Activated T-helper 1 cell treated with anti-CD3 and anti-CD28 coated beads, Interleukin-12 subunit alpha, Interleukin-12 subunit beta, Interleukin-2, Interleukin-4 antibody, amounts not matched to agents 30 ng/mL and 10 ng/mL and 1 ng/mL, durations not matched to agents 14 hours and 24 hours and 36 hours (primary cell): Measurements from ENCODE around the gene USHBP1. TPM values are rescaled to one million over a fixed set of nuclear protein-coding genes. Genes with fewer than 3 reads are reported as not detected.
"Not testable (repeated sequence)": the region's sequence is repeated elsewhere in the genome, so short reads cannot be mapped to it uniquely, and the experiment has no call there.

Source experiments
- DNase-seq: peaks from one replicate; pipeline ENCODE4 v3.0.0; 2021; ENCODE audit warnings: low spot score
- H3K27ac Mint-ChIP-seq: one replicate; pipeline ENCODE4 v1.8.0; 2021; ENCODE audit warnings: mild to moderate bottlenecking, mixed read lengths
- H3K27me3 Mint-ChIP-seq: one replicate; pipeline ENCODE4 v1.8.0; 2022; ENCODE audit warnings: mild to moderate bottlenecking, moderate library complexity, mixed read lengths; ENCODE audit not compliant: insufficient read depth
- H3K36me3 Mint-ChIP-seq: one replicate; pipeline ENCODE4 v1.8.0; 2021; ENCODE audit warnings: low read depth, mixed read lengths
- H3K4me1 Mint-ChIP-seq: one replicate; pipeline ENCODE4 v1.8.0; 2021; ENCODE audit warnings: low read depth, mixed read lengths
- H3K4me3 Mint-ChIP-seq: one replicate; pipeline ENCODE4 v1.8.0; 2021; ENCODE audit warnings: mild to moderate bottlenecking, moderate library complexity, mixed read lengths
- H3K9me3 Mint-ChIP-seq: one replicate; pipeline ENCODE4 v1.8.0; 2021; ENCODE audit warnings: mixed read lengths
- intact Hi-C: fragments of 100-400 bp; cut with micrococcal nuclease; formaldehyde crosslinking; loops from one replicate; pipeline ENCODE4 v1.15.1; 2024
- total RNA-seq: library from RNA; stranded (reverse); gene quantifications from 2 replicates; pipeline ENCODE4 v1.2.3, GENCODE V29; 2022

The USHBP1 gene
- total RNA-seq, 1 donor from 2014 or later = 0.26 TPM

DNA sequence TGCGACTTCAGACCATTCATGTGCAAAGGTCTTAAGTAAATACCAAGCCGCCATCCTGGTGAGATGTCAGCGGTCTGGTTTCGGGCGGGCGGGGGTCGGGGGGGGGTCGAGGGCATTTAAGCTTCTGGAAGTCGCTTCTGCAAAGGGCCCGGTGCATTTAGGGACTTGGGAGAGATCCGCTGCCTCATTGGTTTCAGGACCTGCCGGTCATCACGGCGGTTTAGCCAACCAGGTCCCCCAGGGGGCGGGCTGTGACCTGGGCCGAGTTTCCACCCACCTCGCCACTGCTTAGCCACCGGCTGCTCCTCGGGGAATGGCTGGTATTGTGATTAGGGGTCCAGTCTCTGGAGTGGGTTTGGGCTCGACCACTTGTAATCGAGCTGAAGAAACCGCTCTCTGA lies 24.9 kb upstream of the USHBP1 start:
- DNase-seq = peak; percentile 22
- Mint-ChIP-seq H3K9me3 (no peaks in the 10 kb centered on the region), H3K27me3 (no peaks in the 10 kb centered on the region), H3K4me1 (no peaks in the 10 kb centered on the region), H3K4me3 (no peak overlapping the region), H3K27ac (no peak overlapping the region), H3K36me3 (no peaks in the 10 kb centered on the region)
- intact Hi-C loops = no loop called here

DNA sequence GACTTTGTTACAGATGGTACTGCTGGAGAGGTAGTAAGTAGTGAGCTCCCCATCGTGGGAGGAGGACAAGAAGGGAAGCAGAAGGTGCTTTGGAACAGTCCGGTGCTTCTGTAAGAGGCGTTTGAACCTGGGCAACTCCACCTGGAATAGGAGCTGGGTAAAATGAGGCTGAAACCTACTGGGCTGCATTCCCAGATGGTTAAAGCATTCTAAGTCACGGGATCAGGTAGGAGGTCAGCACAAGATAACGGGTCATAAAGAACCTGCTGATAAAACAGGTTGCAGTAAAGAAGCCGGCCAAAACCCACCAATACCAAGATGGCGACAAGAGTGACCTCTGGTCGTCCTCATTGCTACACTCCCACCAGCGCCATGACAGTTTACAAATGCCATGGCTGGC lies 22.2 kb upstream of the USHBP1 start:
- Mint-ChIP-seq H3K27ac (no peak overlapping the region), H3K27me3 (no peaks in the 10 kb centered on the region), H3K36me3 (no peaks in the 10 kb centered on the region), H3K4me1 (peaks cover 4% of the 10 kb centered on the region), H3K9me3 (no peaks in the 10 kb centered on the region), H3K4me3 (no peak overlapping the region)
- intact Hi-C loops = no loop called here
- no peak for DNase-seq

DNA sequence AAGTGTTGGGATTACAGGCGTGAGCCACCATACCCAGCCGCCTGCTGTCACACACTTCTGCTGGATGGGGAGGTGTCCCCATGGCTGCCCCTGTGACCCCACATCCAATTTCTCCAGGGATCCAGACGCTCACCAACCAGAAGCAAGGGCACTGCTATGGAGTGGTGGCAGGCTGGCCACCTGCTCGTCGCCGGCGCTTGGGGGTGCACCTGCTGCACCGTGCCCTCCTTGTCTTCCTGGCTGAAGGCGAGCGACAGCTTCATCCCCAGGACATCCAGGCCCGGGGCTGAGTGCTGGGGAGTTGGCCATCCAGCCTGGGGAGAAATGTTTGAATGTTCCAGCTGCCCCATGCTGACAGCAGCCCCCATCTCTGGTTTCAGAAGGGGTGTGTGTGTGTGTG lies 21.7 kb upstream of the USHBP1 start:
- no peaks in the 10 kb centered on the region for H3K36me3 Mint-ChIP-seq
- H3K4me1 Mint-ChIP-seq = peaks cover 4% of the 10 kb centered on the region
- DNase-seq = no peak
- H3K4me3 Mint-ChIP-seq = no peak overlapping the region
- intact Hi-C loops = no loop called here
- H3K27me3 Mint-ChIP-seq = no peaks in the 10 kb centered on the region
- H3K27ac Mint-ChIP-seq = no peak overlapping the region
- no peaks in the 10 kb centered on the region for H3K9me3 Mint-ChIP-seq

DNA sequence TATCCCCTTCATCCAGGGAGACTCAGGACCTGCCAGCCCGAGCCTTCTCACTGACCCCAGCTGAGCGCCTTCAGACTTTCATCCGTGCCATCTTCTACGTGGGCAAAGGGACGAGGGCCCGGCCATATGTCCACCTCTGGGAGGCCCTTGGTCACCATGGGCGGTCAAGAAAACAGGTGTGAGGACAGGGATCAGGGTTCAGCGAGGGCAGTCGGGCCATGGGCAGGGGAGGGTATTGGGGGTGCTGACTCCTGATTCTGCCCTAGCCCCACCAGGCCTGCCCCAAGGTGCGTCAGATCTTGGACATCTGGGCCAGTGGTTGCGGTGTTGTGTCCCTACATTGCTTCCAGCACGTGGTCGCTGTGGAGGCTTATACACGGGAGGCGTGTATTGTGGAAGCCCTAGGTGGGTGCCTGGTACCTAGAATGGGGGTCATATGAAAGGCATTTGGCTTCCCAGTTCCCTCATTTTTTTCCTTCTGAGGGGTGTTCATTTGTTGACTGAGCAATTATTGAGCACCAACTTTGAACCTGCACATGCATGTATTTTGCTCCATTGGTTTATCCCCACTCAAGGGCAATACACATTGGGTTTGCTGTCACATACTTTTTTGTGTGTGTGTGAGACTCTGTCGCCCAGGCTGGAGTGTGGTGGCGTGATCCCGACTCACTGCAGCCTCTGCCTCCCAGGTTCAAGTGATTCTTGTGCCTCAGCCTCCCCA lies 21.0 kb upstream of the USHBP1 start:
- no peaks in the 10 kb centered on the region for H3K9me3 Mint-ChIP-seq
- no peak for DNase-seq
- no peak overlapping the region for H3K27ac Mint-ChIP-seq
- peaks cover 4% of the 10 kb centered on the region for H3K4me1 Mint-ChIP-seq
- intact Hi-C loops = no loop called here
- no peak overlapping the region for H3K4me3 Mint-ChIP-seq
- H3K27me3 Mint-ChIP-seq = no peaks in the 10 kb centered on the region
- H3K36me3 Mint-ChIP-seq = no peaks in the 10 kb centered on the region

DNA sequence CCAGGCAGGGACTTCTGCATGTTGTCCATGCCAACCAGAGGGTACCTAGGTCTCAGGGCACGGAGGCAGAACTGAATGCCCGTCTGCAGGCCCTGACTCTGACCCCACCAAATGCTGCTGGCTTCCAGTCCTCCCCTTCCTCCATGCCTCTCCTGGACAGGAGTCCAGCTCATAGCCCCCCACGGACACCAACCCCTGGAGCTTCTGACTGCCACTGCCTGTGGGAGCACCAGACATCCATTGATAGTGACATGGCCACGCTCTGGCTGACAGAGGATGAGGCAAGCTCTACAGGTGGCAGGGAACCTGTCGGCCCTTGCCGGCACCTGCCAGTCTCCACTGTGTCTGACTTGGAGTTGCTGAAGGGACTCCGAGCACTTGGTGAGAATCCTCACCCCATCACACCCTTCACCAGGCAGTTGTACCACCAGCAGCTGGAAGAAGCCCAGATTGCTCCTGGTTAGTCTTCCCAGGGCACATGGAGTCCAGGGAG lies 19.0 kb upstream of the USHBP1 start:
- Mint-ChIP-seq H3K4me1 (peaks cover 4% of the 10 kb centered on the region), H3K27ac (peak overlapping the region; percentile 34), H3K36me3 (peaks cover 3% of the 10 kb centered on the region), H3K4me3 (no peak overlapping the region), H3K9me3 (no peaks in the 10 kb centered on the region), H3K27me3 (no peaks in the 10 kb centered on the region)
- DNase-seq = no peak
- intact Hi-C loops = loop anchor here (5.0 kb wide), 1 partner anchor 56 kb away; the partner anchor contains the start of gene OCEL1

DNA sequence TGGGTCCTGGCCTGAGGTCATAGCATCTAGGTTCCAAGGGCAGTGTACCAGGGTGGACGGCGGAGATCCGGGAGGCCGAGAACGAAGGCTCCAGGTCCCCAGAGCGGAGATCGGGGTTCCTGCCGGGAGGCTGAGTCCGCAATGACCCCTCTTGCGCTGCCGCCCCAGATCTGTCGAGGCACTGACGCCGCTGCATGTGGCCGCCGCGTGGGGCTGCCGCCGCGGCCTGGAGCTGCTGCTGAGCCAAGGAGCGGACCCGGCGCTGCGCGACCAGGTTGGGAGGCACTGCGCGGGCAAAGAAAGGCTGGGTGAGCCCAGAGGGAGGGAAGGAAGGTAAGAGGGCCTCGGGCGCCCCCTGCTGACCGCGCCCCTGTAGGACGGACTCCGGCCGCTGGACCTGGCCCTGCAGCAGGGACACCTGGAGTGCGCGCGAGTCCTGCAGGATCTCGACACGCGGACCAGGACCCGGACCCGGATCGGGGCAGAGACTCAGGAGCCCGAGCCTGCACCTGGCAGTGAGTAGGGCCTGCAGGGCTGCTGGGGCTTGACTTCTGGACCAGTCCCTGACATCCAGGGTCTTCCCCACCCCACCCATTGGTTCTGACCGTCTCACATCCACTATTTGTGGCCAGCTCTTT lies 18.1 kb upstream of the USHBP1 start:
- peaks cover 4% of the 10 kb centered on the region for H3K4me1 Mint-ChIP-seq
- peak; percentile 72 for DNase-seq
- peak overlapping the region; percentile 89 for H3K4me3 Mint-ChIP-seq
- H3K9me3 Mint-ChIP-seq = no peaks in the 10 kb centered on the region
- peaks cover 3% of the 10 kb centered on the region for H3K36me3 Mint-ChIP-seq
- H3K27me3 Mint-ChIP-seq = no peaks in the 10 kb centered on the region
- intact Hi-C loops = loop anchor here (1.0 to 5.0 kb wide), 7 partner anchors 10 to 511 kb away; partner anchors contain the start of genes ABHD8 and OCEL1
- peak overlapping the region; percentile 58 for H3K27ac Mint-ChIP-seq

DNA sequence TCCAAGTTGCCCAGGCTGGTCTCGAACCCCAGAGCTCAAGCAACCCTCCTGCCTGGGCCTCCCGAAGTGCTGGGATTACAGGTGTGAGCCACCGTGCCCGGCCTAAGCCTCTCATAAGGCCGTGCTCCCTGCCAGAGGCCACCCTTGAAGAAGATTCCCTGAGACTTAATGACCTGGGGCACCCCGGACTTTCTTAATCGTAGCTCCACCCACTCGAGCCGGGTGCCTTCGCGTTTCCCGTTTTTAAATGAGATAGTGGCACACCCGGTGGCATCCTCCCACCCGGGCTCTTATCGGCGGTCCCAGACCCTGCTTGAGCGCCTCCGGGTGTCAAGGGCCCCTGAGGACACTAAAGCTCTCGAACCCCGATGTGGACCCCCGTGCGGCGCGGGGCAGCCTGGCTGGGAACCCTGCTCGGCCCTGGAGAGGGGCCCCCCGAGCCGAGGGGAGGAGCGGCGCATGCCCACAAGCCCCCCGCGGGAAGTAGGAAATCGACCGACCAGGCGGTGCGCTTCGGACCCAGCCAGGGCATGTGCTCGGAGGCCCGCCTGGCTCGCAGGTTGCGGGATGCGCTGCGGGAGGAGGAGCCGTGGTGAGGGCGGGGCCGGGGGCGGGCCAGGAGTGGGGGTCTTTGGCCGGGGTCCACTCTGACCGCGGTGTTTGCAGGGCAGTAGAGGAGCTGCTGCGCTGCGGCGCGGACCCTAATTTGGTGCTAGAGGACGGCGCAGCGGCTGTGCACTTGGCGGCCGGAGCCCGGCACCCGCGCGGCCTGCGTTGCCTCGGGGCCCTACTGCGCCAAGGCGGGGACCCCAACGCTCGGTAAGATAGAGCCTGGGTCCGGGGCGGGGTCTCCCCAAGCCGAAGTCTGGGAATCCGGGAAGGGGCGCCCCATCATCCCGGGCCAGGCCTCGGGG lies 17.1 kb upstream of the USHBP1 start, which contains the start of gene ANKLE1:
Gene ANKLE1, plus strand, starts transcription at position 511 of the 914 bp plus-strand sequence. Its CDS starts 20 bp downstream, at position 531.
- Mint-ChIP-seq H3K27ac (peak within 1 kb of the TSS; percentile 58), H3K9me3 (no peaks in the 10 kb centered on the region), H3K4me1 (peaks cover 4% of the 10 kb centered on the region), H3K4me3 (peak within 1 kb of the TSS; percentile 89), H3K27me3 (no peaks in the 10 kb centered on the region), H3K36me3 (peaks cover 7% of the 10 kb centered on the region)
- peak; percentile 12 for DNase-seq
- intact Hi-C loops = loop anchor here (1.0 to 5.0 kb wide), 7 partner anchors 11 to 510 kb away; partner anchors contain the start of genes ABHD8 and OCEL1

DNA sequence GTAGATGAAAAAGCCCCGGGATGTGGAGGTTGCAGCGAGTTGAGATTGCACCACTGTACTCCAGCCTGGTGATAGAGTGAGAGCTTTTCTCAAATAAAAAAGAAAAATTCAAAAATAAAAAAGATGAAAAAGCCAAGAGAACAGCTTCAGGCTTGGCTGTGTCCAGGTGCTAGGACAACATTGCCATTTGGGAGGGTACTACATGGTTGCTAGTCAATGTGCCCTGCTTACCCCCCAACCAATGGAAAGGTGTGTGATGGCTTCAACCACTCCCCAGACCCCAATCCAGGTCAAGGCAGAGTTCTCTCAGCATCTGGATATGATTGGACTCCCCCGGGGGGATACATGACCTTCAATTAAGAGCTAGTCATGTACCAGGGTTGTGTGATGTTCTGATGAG lies 14.9 kb upstream of the USHBP1 start:
- DNase-seq = no peak
- Mint-ChIP-seq H3K4me3 (no peak overlapping the region), H3K27ac (no peak overlapping the region), H3K4me1 (peaks cover 4% of the 10 kb centered on the region), H3K27me3 (no peaks in the 10 kb centered on the region), H3K9me3 (no peaks in the 10 kb centered on the region), H3K36me3 (peaks cover 14% of the 10 kb centered on the region)
- intact Hi-C loops = loop anchor here (1.0 kb wide), 1 partner anchor 12 kb away; the partner anchor contains the start of gene BABAM1

DNA sequence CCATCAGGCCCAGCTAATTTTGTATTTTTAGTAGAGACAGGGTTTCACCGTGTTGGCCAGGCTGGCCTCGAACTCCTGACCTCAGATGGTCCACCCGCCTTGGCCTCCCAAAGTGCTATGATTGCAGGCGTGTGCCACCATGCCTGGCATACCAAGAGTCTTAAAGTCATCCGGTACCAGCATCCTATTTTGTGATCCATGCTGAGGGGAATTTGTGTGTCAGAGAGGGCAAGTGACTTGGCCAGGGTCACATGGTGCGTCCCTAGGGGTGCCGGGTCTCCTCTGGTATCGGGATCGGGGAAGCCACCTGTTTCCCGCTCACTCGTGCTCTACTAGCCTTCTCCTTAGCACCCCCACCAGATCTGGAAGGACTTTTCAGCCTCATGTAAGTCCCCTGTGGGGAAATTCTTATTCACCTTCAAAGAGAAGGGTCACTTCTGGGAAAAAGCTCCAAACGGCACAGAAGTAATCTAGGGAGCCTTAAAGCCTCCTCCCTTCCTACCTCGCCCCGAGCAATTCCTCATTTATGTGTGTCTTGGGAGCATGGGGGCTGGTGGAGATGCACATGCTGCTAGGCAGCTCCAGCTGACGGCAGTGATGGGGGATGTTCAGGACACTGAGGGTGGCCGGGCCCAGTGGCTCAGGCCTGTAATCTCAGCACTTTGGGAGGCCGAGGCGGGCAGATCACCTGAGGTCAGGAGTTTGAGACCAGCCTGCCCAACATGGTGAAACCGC lies 11.1 kb upstream of the USHBP1 start:
- no peak overlapping the region for H3K4me3 Mint-ChIP-seq
- H3K27ac Mint-ChIP-seq = no peak overlapping the region
- no peaks in the 10 kb centered on the region for H3K27me3 Mint-ChIP-seq
- H3K36me3 Mint-ChIP-seq = peaks cover 14% of the 10 kb centered on the region
- no peaks in the 10 kb centered on the region for H3K9me3 Mint-ChIP-seq
- intact Hi-C loops = no loop called here
- no peak for DNase-seq
- H3K4me1 Mint-ChIP-seq = no peaks in the 10 kb centered on the region

DNA sequence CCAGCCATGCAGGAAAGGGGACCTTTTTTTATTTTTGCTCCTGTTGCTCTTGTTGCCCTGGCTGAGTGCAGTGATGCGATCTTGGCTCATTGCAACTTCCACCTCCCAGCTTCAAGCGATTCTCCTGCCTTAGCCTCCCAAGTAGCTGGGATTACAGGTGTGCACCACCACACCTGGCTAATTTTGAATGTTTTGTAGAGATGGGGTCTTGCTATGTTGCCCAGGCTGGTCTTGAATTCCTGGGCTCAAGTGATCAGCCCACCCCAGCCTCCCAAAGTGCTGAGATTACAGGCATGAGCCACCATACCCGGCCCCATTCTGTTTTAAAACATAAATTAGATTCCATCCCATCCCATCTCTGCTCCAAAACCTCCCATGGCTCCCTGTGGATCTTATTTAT lies 10.3 kb upstream of the USHBP1 start:
- DNase-seq, H3K4me1 Mint-ChIP-seq, H3K27ac Mint-ChIP-seq, H3K9me3 Mint-ChIP-seq, H3K4me3 Mint-ChIP-seq, intact Hi-C loops, H3K27me3 Mint-ChIP-seq: not testable (repeated sequence)
- H3K36me3 Mint-ChIP-seq = peaks cover 17% of the 10 kb centered on the region

DNA sequence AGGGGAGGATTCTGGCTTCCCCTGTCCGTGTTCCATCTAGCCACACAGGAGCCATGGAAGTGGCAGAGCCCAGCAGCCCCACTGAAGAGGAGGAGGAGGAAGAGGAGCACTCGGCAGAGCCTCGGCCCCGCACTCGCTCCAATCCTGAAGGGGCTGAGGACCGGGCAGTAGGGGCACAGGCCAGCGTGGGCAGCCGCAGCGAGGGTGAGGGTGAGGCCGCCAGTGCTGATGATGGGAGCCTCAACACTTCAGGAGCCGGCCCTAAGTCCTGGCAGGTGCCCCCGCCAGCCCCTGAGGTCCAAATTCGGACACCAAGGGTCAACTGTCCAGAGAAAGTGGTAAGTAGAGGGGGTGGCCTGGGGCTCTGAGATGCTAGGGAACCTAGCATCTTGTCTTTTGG lies 4.2 kb upstream of the USHBP1 start:
- intact Hi-C loops = no loop called here
- peaks cover 16% of the 10 kb centered on the region for H3K4me1 Mint-ChIP-seq
- peaks cover 3% of the 10 kb centered on the region for H3K36me3 Mint-ChIP-seq

More for the DNA sequence above, 4.2 kb upstream of the USHBP1 start:
- Mint-ChIP-seq H3K27me3 (no peaks in the 10 kb centered on the region), H3K27ac (no peak overlapping the region), H3K4me3 (peak overlapping the region; percentile 89), H3K9me3 (no peaks in the 10 kb centered on the region)
- DNase-seq = no peak
